CD4-positive, alpha-beta memory T cell (primary cell): ENCODE data around the gene CFAP46. TPM values are rescaled to one million over a fixed set of nuclear protein-coding genes. Genes with fewer than 3 reads are reported as not detected.

Experiments
- CTCF ChIA-PET: fragments of 350-600 bp; sonication (Branson Sonifier 250); formaldehyde crosslinking; loops from one replicate; lab custom pipeline; 2021; ENCODE audit warnings: inconsistent platforms; ENCODE audit not compliant: partially characterized antibody; lab: Charles Lee
- POLR2A ChIA-PET: fragments of 350-600 bp; sonication (Branson Sonifier 250); formaldehyde crosslinking; loops from one replicate; lab custom pipeline; 2021; ENCODE audit not compliant: partially characterized antibody; lab: Charles Lee
- DNase-seq, 5 donors: peaks; one replicate each; pipeline versions ENCODE4 v3.0.0 to v3.0.0-alpha.2; 2020 to 2022; ENCODE audit warnings: mixed read lengths in 1 of 5
- H3K27ac ChIP-seq: one replicate; pipeline ENCODE4 v1.7.0; 2013; ENCODE audit warnings: low read depth, low read length
- H3K27me3 ChIP-seq: 2 replicates; pipeline ENCODE4 v1.7.0; 2013; ENCODE audit warnings: mild to moderate bottlenecking, low read length, moderate library complexity; ENCODE audit not compliant: insufficient read depth
- H3K36me3 ChIP-seq: 2 replicates; pipeline ENCODE4 v1.7.0; 2013; ENCODE audit warnings: mild to moderate bottlenecking, low read length, moderate library complexity; ENCODE audit not compliant: insufficient read depth
- H3K4me1 ChIP-seq: 2 replicates; pipeline ENCODE4 v1.7.0; 2013; ENCODE audit warnings: mild to moderate bottlenecking, low read length, moderate library complexity; ENCODE audit not compliant: insufficient read depth
- H3K4me3 ChIP-seq, 2 donors: one replicate each; pipeline ENCODE4 v1.7.0; 2013; ENCODE audit warnings: low read length in 2 of 2, mild to moderate bottlenecking in 1 of 2
- H3K9me3 ChIP-seq, 2 donors: one replicate each; pipeline ENCODE4 v1.7.0; 2013; ENCODE audit warnings: low read length in 2 of 2, control low read depth in 1 of 2; ENCODE audit not compliant: control insufficient read depth in 1 of 2
- H3K27ac Mint-ChIP-seq, 7 donors: one replicate each; pipeline ENCODE4 v1.8.0; 2020 to 2021; ENCODE audit warnings: mixed read lengths in 7 of 7, mild to moderate bottlenecking in 6 of 7, inconsistent platforms in 3 of 7, moderate library complexity in 3 of 7
- H3K27me3 Mint-ChIP-seq, 2 donors: one replicate each; pipeline ENCODE4 v1.8.0; 2020 to 2021; ENCODE audit warnings: mixed read lengths in 2 of 2
- H3K36me3 Mint-ChIP-seq, 2 donors: one replicate each; pipeline ENCODE4 v1.8.0; 2020 to 2021; ENCODE audit warnings: mixed read lengths in 2 of 2, inconsistent platforms in 1 of 2, mild to moderate bottlenecking in 1 of 2
- H3K4me1 Mint-ChIP-seq, 4 donors: one replicate each; pipeline ENCODE4 v1.8.0; 2020 to 2021; ENCODE audit warnings: mixed read lengths in 4 of 4, mild to moderate bottlenecking in 1 of 4
- H3K4me3 Mint-ChIP-seq, 8 donors: one replicate each; pipeline ENCODE4 v1.8.0; 2020 to 2021; ENCODE audit warnings: mixed read lengths in 8 of 8, mild to moderate bottlenecking in 7 of 8, moderate library complexity in 6 of 8, inconsistent platforms in 3 of 8
- H3K9me3 Mint-ChIP-seq, 8 donors: one replicate each; pipeline ENCODE4 v1.8.0; 2020 to 2021; ENCODE audit warnings: mixed read lengths in 8 of 8, mild to moderate bottlenecking in 5 of 8, inconsistent platforms in 3 of 8, moderate library complexity in 1 of 8
- intact Hi-C: fragments of 100-400 bp; cut with micrococcal nuclease; formaldehyde crosslinking; loops from one replicate; pipeline ENCODE4 v1.15.1; 2023
- polyA plus RNA-seq, 2 donors: library from polyadenylated mRNA; unstranded; fragments of 300-500 nt; fragmentation: Illumina TruSeq; gene quantifications; one replicate each; pipeline ENCODE4 v1.2.3, GENCODE V29; 2021
- total RNA-seq, 2 experiments: library from RNA; stranded (reverse); gene quantifications; one replicate each; pipeline ENCODE4 v1.2.3, GENCODE V29; 2021

CFAP46 gene
- total and polyA plus RNA-seq, 4 experiments from 2014 or later, result not detected

DNA sequence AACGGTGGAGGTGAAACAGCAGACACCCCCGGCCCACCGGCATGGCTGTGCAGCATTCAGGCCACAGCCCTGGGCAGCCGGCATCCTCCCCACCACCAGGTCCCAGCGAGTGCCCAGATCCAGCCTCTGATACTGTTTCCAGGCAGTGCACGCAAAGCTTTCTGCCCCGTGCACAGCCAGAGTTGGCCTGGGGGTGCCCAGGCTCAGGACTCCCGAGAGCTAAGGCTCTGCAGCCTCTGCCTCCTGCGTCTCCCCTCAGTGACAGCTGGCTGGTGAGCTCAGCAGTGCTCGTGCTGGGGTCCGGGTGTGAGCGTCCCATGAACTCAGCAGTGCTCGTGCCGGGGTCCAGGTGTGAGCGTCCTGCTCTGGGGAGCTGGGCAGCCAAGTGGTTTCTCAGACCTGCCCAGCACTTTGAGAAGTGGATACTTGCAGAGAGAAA, 65.4 kb downstream of the CFAP46 start:
- Mint-ChIP-seq H3K4me3 (no peak overlapping the region), H3K9me3 (peaks cover 0 to 7% (median 0%) of the 10 kb centered on the region in 8 donors), H3K36me3 (no peaks in the 10 kb centered on the region), H3K4me1 (peaks cover 0 to 2% (median 0%) of the 10 kb centered on the region in 4 donors), H3K27ac (no peak overlapping the region), H3K27me3 (peaks cover 14 to 20% of the 10 kb centered on the region in 2 donors)
- H3K4me1 ChIP-seq, result no peaks in the 10 kb centered on the region
- DNase-seq, result no peak
- H3K27ac ChIP-seq, result no peak overlapping the region
- POLR2A ChIA-PET, result no interaction called here
- intact Hi-C loops, result no loop called here
- H3K4me3 ChIP-seq, result no peak overlapping the region
- CTCF ChIA-PET, result no interaction called here
- H3K27me3 ChIP-seq, result no peaks in the 10 kb centered on the region
- H3K36me3 ChIP-seq, result no peaks in the 10 kb centered on the region
- H3K9me3 ChIP-seq, result no peaks in the 10 kb centered on the region

DNA sequence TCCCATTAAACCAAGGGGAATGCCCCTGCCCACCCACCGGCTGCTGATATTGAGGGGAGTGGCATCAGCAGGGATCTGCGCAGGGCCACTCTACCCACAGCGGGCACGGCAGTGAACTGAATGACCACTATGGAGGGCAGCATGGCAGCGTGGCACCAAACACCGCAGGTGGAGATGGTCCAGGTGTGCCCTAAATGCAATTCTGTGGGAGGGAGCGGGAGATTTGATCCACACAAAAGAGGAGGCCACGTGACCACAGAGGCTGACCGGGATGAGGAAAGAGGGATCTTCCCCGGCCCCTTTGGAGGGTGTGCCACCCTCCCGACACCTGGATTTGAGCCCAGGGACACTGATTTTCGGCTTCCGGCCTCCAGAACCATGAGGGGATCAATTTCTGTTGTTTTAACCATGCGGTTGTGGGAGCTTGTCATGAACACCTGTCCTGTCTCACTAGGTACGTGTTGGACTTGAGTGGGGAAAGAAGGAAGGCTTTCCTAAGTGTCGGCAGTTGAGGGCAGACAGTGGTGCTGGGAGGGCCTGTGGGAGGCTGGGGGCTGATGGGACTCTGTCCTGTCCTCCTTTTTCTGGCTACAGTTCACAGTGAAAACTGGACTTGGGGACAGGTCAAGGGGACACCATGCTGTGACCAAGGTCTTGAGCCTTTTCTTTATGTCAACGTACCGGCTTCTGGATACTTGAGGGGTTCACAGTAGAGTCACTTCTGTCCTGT, 66.1 kb downstream of the CFAP46 start:
- POLR2A ChIA-PET, result no interaction called here
- no peak overlapping the region for H3K27ac Mint-ChIP-seq
- peaks cover 16 to 20% of the 10 kb centered on the region in 2 donors for H3K27me3 Mint-ChIP-seq

DNA sequence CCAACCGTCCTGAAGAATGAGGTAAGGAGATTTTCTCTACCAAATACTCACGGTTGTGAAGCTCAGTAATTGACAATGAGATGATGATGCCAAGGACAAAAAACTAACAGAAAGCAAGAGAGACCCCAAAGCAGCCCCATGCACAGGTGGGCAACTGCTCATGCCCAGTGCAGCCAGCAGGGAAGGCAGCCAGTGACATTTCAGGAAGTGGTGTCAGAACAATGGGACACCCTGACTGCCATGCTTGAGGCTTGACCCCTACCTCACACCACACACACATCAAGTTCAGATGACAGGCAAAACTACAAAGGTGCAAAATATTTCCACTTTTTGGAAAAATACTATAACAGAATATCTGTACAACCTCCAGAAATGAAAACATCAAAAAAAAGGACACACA, 66.9 kb downstream of the CFAP46 start:
- Mint-ChIP-seq H3K9me3 (peaks cover 0 to 7% (median 0%) of the 10 kb centered on the region in 8 donors), H3K4me1 (peaks cover 0 to 2% (median 0%) of the 10 kb centered on the region in 4 donors), H3K36me3 (no peaks in the 10 kb centered on the region), H3K4me3 (no peak overlapping the region), H3K27me3 (peaks cover 16 to 20% of the 10 kb centered on the region in 2 donors), H3K27ac (no peak overlapping the region)
- Histone ChIP-seq H3K36me3 (no peaks in the 10 kb centered on the region), H3K9me3 (no peaks in the 10 kb centered on the region), H3K4me3 (no peak overlapping the region), H3K27ac (no peak overlapping the region), H3K27me3 (no peaks in the 10 kb centered on the region), H3K4me1 (no peaks in the 10 kb centered on the region)
- intact Hi-C loops, result no loop called here
- ChIA-PET CTCF (interaction anchor here (0.8 kb wide), 1 partner anchor 25 kb away, joined by 3 read pairs; no protein-coding TSS in a partner anchor), POLR2A (no interaction called here)
- DNase-seq, result no peak

More for the DNA sequence above, 66.1 kb downstream of the CFAP46 start:
- intact Hi-C loops, result no loop called here
- no peak overlapping the region for H3K4me3 Mint-ChIP-seq
- Histone ChIP-seq H3K4me3 (no peak overlapping the region), H3K9me3 (no peaks in the 10 kb centered on the region), H3K36me3 (no peaks in the 10 kb centered on the region), H3K4me1 (no peaks in the 10 kb centered on the region), H3K27me3 (no peaks in the 10 kb centered on the region), H3K27ac (no peak overlapping the region)
- H3K36me3 Mint-ChIP-seq, result no peaks in the 10 kb centered on the region
- DNase-seq, result no peak
- peaks cover 0 to 7% (median 0%) of the 10 kb centered on the region in 8 donors for H3K9me3 Mint-ChIP-seq
- CTCF ChIA-PET, result no interaction called here
- peaks cover 0 to 2% (median 0%) of the 10 kb centered on the region in 4 donors for H3K4me1 Mint-ChIP-seq

DNA sequence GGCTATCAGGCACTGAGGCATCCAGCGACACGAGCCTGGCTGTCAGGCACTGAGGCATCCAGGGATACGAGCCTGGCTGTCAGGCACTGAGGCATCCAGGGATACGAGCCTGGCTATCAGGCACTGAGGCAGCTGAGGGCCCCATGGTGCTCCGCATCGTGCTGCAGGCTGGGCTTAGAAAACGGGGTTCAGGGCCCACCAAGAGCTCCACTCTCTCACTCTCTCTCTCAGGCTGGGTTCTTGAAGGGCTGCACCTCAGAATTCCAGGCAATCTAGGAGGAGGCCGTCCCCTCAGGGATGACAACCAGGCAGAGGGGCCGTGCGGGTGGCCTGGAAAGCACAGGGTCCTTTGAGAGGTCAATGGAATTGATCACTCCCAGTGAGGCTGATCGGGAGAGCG, 69.0 kb downstream of the CFAP46 start:
- no peaks in the 10 kb centered on the region for H3K4me1 ChIP-seq
- ChIA-PET POLR2A (no interaction called here), CTCF (no interaction called here)
- H3K4me3 ChIP-seq, result no peak overlapping the region
- H3K36me3 ChIP-seq, result no peaks in the 10 kb centered on the region
- peaks cover 0 to 7% (median 0%) of the 10 kb centered on the region in 8 donors for H3K9me3 Mint-ChIP-seq
- no peak overlapping the region for H3K27ac Mint-ChIP-seq
- no peaks in the 10 kb centered on the region for H3K27me3 ChIP-seq
- H3K4me3 Mint-ChIP-seq, result no peak overlapping the region
- peaks cover 13 to 16% of the 10 kb centered on the region in 2 donors for H3K27me3 Mint-ChIP-seq
- no peaks in the 10 kb centered on the region for H3K36me3 Mint-ChIP-seq
- intact Hi-C loops, result no loop called here
- no peaks in the 10 kb centered on the region for H3K4me1 Mint-ChIP-seq
- no peak for DNase-seq
- H3K27ac ChIP-seq, result no peak overlapping the region
- no peaks in the 10 kb centered on the region for H3K9me3 ChIP-seq

DNA sequence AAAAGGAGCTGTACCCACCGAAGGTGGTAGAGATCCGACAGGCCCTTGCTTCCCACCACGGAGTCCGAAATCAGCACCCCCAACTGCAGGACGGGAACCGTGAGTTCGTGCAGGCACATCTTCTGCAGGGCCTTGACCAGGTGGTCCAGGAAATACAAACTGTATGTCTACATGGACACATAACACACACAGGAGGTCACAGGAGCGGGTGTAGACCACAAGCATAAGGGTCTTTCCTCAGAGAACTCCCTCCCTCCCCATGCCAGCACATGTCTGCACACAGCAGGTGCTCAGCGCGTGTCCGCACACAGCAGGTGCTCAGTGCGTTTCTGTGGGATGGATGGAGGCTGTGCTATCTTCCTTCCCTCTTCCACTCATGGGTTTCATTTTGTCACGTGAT, 69.7 kb downstream of the CFAP46 start:
- H3K4me1 ChIP-seq, result no peaks in the 10 kb centered on the region
- no peak overlapping the region for H3K27ac ChIP-seq
- no peak for DNase-seq
- CTCF ChIA-PET, result no interaction called here
- no peaks in the 10 kb centered on the region for H3K36me3 Mint-ChIP-seq
- no peak overlapping the region for H3K27ac Mint-ChIP-seq
- no peaks in the 10 kb centered on the region for H3K9me3 ChIP-seq
- no peak overlapping the region for H3K4me3 ChIP-seq
- intact Hi-C loops, result no loop called here
- no peaks in the 10 kb centered on the region for H3K27me3 ChIP-seq
- H3K36me3 ChIP-seq, result no peaks in the 10 kb centered on the region
- H3K4me1 Mint-ChIP-seq, result no peaks in the 10 kb centered on the region
- POLR2A ChIA-PET, result no interaction called here
- peaks cover 0 to 9% (median 0%) of the 10 kb centered on the region in 8 donors for H3K9me3 Mint-ChIP-seq
- peaks cover 12 to 15% of the 10 kb centered on the region in 2 donors for H3K27me3 Mint-ChIP-seq
- no peak overlapping the region for H3K4me3 Mint-ChIP-seq

DNA sequence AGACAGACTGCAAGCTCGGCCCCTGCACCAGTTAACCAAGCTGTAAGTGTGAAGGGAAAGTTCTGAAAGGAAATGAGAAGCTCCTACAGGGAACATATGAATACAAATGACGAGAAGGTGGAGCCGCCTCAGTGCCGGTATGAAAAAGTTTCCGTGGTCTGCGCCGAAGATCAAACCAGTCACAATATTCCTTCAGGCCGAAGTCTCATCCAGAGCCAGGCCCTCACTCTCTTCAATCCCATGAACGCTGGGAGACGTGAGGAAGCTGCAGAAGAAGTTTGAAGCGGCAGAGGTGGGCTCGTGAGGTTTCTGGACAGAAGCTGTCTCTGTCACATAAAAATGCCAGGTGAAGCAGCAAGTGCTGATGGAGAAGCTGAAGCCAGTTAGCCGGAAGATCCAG, 71.9 kb downstream of the CFAP46 start:
- Mint-ChIP-seq H3K27ac (no peak overlapping the region), H3K27me3 (peaks cover 6 to 9% of the 10 kb centered on the region in 2 donors), H3K4me3 (no peak overlapping the region), H3K9me3 (peaks cover 0 to 7% (median 0%) of the 10 kb centered on the region in 8 donors), H3K4me1 (no peaks in the 10 kb centered on the region), H3K36me3 (no peaks in the 10 kb centered on the region)
- Histone ChIP-seq H3K4me3 (no peak overlapping the region), H3K36me3 (no peaks in the 10 kb centered on the region), H3K9me3 (no peaks in the 10 kb centered on the region), H3K27ac (no peak overlapping the region), H3K4me1 (no peaks in the 10 kb centered on the region), H3K27me3 (no peaks in the 10 kb centered on the region)
- DNase-seq, result no peak
- CTCF ChIA-PET, result no interaction called here
- intact Hi-C loops, result no loop called here
- POLR2A ChIA-PET, result no interaction called here

DNA sequence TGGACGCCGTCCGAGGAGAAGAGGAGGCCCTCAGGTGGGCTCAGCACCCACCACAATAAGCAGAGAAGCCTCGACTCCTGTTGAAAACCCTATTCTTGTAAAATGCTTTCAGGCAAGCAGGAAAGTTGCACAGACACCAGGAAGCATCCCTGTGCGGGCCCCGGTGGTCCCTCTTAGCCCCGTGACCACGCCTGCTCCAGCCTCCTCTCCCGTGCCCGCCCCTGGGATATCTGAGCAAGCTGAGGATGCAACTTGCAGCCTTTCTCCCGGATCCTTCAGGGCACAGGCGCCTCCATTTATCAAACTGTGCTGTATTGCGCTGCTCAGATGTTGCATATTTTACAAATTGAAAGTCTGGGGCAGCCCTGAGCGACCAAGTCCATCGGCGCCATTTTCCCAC, 72.7 kb downstream of the CFAP46 start:
- Mint-ChIP-seq H3K27me3 (peaks cover 2 to 5% of the 10 kb centered on the region in 2 donors), H3K4me1 (no peaks in the 10 kb centered on the region), H3K36me3 (no peaks in the 10 kb centered on the region), H3K4me3 (no peak overlapping the region), H3K27ac (no peak overlapping the region), H3K9me3 (peaks cover 0 to 3% (median 0%) of the 10 kb centered on the region in 8 donors)
- DNase-seq, result no peak
- Histone ChIP-seq H3K36me3 (no peaks in the 10 kb centered on the region), H3K4me3 (no peak overlapping the region), H3K27me3 (no peaks in the 10 kb centered on the region), H3K4me1 (no peaks in the 10 kb centered on the region), H3K27ac (no peak overlapping the region), H3K9me3 (no peaks in the 10 kb centered on the region)
- ChIA-PET POLR2A (no interaction called here), CTCF (no interaction called here)
- intact Hi-C loops, result no loop called here
